ENCODE data around the gene MLPH.

MLPH gene

GRCh38 chr2:237480988-237481525 is 6.0 kb upstream of the MLPH start:
- no peak for DNase-seq

- DNase-seq = peak; percentile 80
Observed at GRCh38 chr2:237482485-237482884, 4.6 kb upstream of the MLPH start.

- peak; percentile 93 for DNase-seq
Observed at GRCh38 chr2:237483018-237483731, 3.9 kb upstream of the MLPH start.

GRCh38 chr2:237485304-237485703 is 1.7 kb upstream of the MLPH start:
- no peak for DNase-seq

- no peak for DNase-seq
Observed at GRCh38 chr2:237485844-237486243, 1.2 kb upstream of the MLPH start.

- DNase-seq = no peak
Observed at GRCh38 chr2:237486334-237486818, 675 bp upstream of the MLPH start.

GRCh38 chr2:237487496-237487895 is 445 bp downstream of the MLPH start:
- DNase-seq = no peak

GRCh38 chr2:237488295-237488694 is 1.2 kb downstream of the MLPH start:
- DNase-seq = no peak

- no peak for DNase-seq
Observed at GRCh38 chr2:237488901-237489860, 2.1 kb downstream of the MLPH start.

GRCh38 chr2:237490009-237490711 is 3.1 kb downstream of the MLPH start:
- no peak for DNase-seq

- DNase-seq = no peak
Observed at GRCh38 chr2:237490795-237491194, 3.7 kb downstream of the MLPH start.

GRCh38 chr2:237491515-237492118 is 4.6 kb downstream of the MLPH start:
- DNase-seq = no peak

GRCh38 chr2:237492137-237492890 is 5.3 kb downstream of the MLPH start:
- DNase-seq = no peak

- no peak for DNase-seq
Observed at GRCh38 chr2:237494066-237494465, 7.0 kb downstream of the MLPH start.

- DNase-seq = no peak
Observed at GRCh38 chr2:237495521-237496117, 8.6 kb downstream of the MLPH start.

- no peak for DNase-seq
Observed at GRCh38 chr2:237496428-237496827, 9.4 kb downstream of the MLPH start.

GRCh38 chr2:237497009-237497837 is 10.2 kb downstream of the MLPH start:
- DNase-seq = no peak

- peak; percentile 86 for DNase-seq
Observed at GRCh38 chr2:237497838-237498186, 10.8 kb downstream of the MLPH start.

- DNase-seq = no peak
Observed at GRCh38 chr2:237498341-237498740, 11.3 kb downstream of the MLPH start.

GRCh38 chr2:237500681-237501424 is 13.8 kb downstream of the MLPH start:
- DNase-seq = peak; percentile 65

All from suppressor macrophage treated with lipopolysaccharide for 4 hours (primary cell).